ENCODE data around the gene CANX. TPM values are rescaled to one million over a fixed set of nuclear protein-coding genes. Genes with fewer than 3 reads are reported as not detected.

Gene CANX
- total and polyA plus RNA-seq, 9 of the 15 experiments (the other 6 are each of a cell fraction or from before 2014, with no cell fraction given) = 155 to 893 (median 589) TPM

DNA sequence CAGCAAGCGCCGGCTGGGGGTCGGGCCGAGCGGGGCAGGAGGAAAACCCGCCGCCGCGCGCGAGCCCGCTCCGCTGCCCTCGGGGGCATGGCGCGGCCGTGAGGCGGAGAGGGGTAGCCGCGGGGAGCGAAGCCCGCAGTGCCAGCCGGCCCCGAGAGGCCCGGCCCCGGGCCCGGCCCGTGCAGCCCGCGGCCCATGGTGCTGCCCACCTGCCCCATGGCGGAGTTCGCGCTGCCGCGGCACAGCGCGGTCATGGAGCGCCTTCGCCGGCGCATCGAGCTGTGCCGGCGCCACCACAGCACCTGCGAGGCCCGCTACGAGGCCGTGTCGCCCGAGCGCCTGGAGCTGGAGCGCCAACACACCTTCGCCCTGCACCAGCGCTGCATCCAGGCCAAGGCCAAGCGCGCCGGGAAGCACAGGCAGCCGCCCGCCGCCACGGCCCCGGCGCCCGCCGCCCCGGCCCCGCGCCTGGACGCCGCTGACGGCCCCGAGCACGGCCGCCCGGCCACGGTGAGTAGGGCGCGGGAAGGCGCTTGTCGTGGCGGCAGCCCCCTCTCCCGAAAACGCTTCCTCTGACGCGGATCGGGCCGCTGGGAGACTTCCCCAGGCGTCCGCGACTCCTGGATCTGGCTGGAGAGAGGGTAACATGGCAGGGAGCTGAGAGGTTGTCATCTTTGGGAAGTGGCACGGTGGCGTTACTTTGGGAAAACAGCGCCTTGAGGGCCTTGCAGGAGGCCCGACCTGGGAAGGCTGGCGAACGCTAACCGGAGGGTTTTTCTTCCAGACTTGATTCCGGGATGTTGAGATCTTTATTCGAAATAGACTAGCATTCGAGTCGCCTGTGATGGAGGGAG, 34.4 kb downstream of the CANX start (continued):
- TF ChIP-seq, protein P1, sequence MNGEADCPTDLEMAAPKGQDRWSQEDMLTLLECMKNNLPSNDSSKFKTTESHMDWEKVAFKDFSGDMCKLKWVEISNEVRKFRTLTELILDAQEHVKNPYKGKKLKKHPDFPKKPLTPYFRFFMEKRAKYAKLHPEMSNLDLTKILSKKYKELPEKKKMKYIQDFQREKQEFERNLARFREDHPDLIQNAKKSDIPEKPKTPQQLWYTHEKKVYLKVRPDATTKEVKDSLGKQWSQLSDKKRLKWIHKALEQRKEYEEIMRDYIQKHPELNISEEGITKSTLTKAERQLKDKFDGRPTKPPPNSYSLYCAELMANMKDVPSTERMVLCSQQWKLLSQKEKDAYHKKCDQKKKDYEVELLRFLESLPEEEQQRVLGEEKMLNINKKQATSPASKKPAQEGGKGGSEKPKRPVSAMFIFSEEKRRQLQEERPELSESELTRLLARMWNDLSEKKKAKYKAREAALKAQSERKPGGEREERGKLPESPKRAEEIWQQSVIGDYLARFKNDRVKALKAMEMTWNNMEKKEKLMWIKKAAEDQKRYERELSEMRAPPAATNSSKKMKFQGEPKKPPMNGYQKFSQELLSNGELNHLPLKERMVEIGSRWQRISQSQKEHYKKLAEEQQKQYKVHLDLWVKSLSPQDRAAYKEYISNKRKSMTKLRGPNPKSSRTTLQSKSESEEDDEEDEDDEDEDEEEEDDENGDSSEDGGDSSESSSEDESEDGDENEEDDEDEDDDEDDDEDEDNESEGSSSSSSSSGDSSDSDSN (IDR thresholded peaks at IDR 0.05; ENCODE audit: borderline replicate concordance in 1 of 2, low read depth in 2 of 2, low read length in 2 of 2) = peak; percentile 28 to 53; a peak in 3 of 4 replicates
- TF ChIP-seq ZZZ3 (IDR thresholded peaks at IDR 0.05) = no peak
- peak; percentile 4 for TF ChIP-seq KDM5B (IDR thresholded peaks at IDR 0.05; ENCODE audit: insufficient replicate concordance, low read depth, low read length)
- TF ChIP-seq, protein P2, sequence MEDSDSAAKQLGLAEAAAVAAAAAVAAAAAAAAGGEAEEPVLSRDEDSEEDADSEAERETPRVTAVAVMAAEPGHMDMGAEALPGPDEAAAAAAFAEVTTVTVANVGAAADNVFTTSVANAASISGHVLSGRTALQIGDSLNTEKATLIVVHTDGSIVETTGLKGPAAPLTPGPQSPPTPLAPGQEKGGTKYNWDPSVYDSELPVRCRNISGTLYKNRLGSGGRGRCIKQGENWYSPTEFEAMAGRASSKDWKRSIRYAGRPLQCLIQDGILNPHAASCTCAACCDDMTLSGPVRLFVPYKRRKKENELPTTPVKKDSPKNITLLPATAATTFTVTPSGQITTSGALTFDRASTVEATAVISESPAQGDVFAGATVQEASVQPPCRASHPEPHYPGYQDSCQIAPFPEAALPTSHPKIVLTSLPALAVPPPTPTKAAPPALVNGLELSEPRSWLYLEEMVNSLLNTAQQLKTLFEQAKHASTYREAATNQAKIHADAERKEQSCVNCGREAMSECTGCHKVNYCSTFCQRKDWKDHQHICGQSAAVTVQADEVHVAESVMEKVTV (CRISPR knock-in tag; IDR thresholded peaks at IDR 0.05) = no peak
- TF ChIP-seq, protein P3, sequence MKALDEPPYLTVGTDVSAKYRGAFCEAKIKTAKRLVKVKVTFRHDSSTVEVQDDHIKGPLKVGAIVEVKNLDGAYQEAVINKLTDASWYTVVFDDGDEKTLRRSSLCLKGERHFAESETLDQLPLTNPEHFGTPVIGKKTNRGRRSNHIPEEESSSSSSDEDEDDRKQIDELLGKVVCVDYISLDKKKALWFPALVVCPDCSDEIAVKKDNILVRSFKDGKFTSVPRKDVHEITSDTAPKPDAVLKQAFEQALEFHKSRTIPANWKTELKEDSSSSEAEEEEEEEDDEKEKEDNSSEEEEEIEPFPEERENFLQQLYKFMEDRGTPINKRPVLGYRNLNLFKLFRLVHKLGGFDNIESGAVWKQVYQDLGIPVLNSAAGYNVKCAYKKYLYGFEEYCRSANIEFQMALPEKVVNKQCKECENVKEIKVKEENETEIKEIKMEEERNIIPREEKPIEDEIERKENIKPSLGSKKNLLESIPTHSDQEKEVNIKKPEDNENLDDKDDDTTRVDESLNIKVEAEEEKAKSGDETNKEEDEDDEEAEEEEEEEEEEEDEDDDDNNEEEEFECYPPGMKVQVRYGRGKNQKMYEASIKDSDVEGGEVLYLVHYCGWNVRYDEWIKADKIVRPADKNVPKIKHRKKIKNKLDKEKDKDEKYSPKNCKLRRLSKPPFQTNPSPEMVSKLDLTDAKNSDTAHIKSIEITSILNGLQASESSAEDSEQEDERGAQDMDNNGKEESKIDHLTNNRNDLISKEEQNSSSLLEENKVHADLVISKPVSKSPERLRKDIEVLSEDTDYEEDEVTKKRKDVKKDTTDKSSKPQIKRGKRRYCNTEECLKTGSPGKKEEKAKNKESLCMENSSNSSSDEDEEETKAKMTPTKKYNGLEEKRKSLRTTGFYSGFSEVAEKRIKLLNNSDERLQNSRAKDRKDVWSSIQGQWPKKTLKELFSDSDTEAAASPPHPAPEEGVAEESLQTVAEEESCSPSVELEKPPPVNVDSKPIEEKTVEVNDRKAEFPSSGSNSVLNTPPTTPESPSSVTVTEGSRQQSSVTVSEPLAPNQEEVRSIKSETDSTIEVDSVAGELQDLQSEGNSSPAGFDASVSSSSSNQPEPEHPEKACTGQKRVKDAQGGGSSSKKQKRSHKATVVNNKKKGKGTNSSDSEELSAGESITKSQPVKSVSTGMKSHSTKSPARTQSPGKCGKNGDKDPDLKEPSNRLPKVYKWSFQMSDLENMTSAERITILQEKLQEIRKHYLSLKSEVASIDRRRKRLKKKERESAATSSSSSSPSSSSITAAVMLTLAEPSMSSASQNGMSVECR (CRISPR knock-in tag; IDR thresholded peaks at IDR 0.05) = peak; percentile 70; the same call in 1 of the 2 replicates
- no peak for TF ChIP-seq XRCC3 (IDR thresholded peaks at IDR 0.05)
- TF ChIP-seq, protein P4, sequence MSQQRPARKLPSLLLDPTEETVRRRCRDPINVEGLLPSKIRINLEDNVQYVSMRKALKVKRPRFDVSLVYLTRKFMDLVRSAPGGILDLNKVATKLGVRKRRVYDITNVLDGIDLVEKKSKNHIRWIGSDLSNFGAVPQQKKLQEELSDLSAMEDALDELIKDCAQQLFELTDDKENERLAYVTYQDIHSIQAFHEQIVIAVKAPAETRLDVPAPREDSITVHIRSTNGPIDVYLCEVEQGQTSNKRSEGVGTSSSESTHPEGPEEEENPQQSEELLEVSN (IDR thresholded peaks at IDR 0.05; ENCODE audit: borderline replicate concordance in 1 of 2, extremely low read depth in 1 of 2, insufficient read depth in 1 of 2, insufficient read length in 1 of 2, low read depth in 1 of 2, low read length in 1 of 2, poor library complexity in 1 of 2, severe bottlenecking in 1 of 2) = peak in 1 of 2 experiments; percentile 57
- TF ChIP-seq HDGF (IDR thresholded peaks at IDR 0.05) = no peak
- TF ChIP-seq, protein P5, sequence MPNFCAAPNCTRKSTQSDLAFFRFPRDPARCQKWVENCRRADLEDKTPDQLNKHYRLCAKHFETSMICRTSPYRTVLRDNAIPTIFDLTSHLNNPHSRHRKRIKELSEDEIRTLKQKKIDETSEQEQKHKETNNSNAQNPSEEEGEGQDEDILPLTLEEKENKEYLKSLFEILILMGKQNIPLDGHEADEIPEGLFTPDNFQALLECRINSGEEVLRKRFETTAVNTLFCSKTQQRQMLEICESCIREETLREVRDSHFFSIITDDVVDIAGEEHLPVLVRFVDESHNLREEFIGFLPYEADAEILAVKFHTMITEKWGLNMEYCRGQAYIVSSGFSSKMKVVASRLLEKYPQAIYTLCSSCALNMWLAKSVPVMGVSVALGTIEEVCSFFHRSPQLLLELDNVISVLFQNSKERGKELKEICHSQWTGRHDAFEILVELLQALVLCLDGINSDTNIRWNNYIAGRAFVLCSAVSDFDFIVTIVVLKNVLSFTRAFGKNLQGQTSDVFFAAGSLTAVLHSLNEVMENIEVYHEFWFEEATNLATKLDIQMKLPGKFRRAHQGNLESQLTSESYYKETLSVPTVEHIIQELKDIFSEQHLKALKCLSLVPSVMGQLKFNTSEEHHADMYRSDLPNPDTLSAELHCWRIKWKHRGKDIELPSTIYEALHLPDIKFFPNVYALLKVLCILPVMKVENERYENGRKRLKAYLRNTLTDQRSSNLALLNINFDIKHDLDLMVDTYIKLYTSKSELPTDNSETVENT (CRISPR knock-in tag; IDR thresholded peaks at IDR 0.05) = 0 out of 2 replicates have a peak, but pooled peaks have one; percentile 10
- TF ChIP-seq RBM22 (IDR thresholded peaks at IDR 0.05; ENCODE audit: low read depth, low read length, poor library complexity, severe bottlenecking) = peak; percentile 1
- peak; percentile 74; the same call in 1 of the 2 replicates for TF ChIP-seq ZC3H4 (CRISPR knock-in tag; IDR thresholded peaks at IDR 0.05; ENCODE audit: borderline replicate concordance)
- TF ChIP-seq PCBP1 (IDR thresholded peaks at IDR 0.05; ENCODE audit: low read depth, low read length, poor library complexity, severe bottlenecking) = no peak
